HepG2 (cell line): ENCODE data around the gene SLC2A5. TPM values are rescaled to one million over a fixed set of nuclear protein-coding genes. Genes with fewer than 3 reads are reported as not detected.

Experiments
- ATF2 ChIP-seq: sonication (generic); formaldehyde crosslinking; IDR thresholded peaks from 2 replicates; pipeline ENCODE4 v1.4.0; 2020; ENCODE audit warnings: missing genetic modification reagents
- CENPBD1 ChIP-seq: sonication (generic); formaldehyde crosslinking; IDR thresholded peaks from 2 replicates; pipeline ENCODE4 v1.8.0; 2022; ENCODE audit warnings: missing genetic modification reagents, low read depth, mild to moderate bottlenecking, borderline replicate concordance
- CSRNP2 ChIP-seq: sonication (generic); formaldehyde crosslinking; conservative IDR thresholded peaks from 2 replicates; pipeline ENCODE4 v1.8.0; 2022; ENCODE audit warnings: low read depth, missing genetic modification reagents
- HES4 ChIP-seq: sonication (generic); formaldehyde crosslinking; IDR thresholded peaks from 2 replicates; pipeline ENCODE4 v1.9.0; 2021; ENCODE audit warnings: mild to moderate bottlenecking, missing genetic modification reagents, borderline replicate concordance
- HOMEZ ChIP-seq: IDR thresholded peaks from 2 replicates; pipeline ENCODE4 v1.6.1; 2016; ENCODE audit warnings: low read depth
- JUNB ChIP-seq: sonication (generic); formaldehyde crosslinking; IDR thresholded peaks from 2 replicates; pipeline ENCODE4 v1.8.0; 2022; ENCODE audit warnings: missing genetic modification reagents, mild to moderate bottlenecking, borderline replicate concordance
- LCORL ChIP-seq, 2 experiments: fragments of 450-650 bp in 1 of 2; sonication (generic) in 1 of 2; formaldehyde crosslinking in 1 of 2; IDR thresholded peaks; 2 replicates each; pipeline versions ENCODE4 v1.5.0 to v1.6.1; 2017 to 2020; ENCODE audit warnings: antibody characterized with exemption in 1 of 2, missing genetic modification reagents in 1 of 2
- MATR3 ChIP-seq: sonication (generic); formaldehyde crosslinking; IDR thresholded peaks from 2 replicates; pipeline ENCODE4 v1.4.0; 2020; ENCODE audit warnings: missing genetic modification reagents
- NBN ChIP-seq: fragments of 450-650 bp; conservative IDR thresholded peaks from 2 replicates; pipeline ENCODE4 v1.6.1; 2017
- NCOR1 ChIP-seq: fragments of 200-600 bp; sonication (generic); IDR thresholded peaks from 2 replicates; pipeline ENCODE4 v1.7.0; 2017; ENCODE audit warnings: antibody characterized with exemption, low read length, borderline replicate concordance
- NFIB ChIP-seq: sonication (generic); formaldehyde crosslinking; IDR thresholded peaks from 2 replicates; pipeline ENCODE4 v1.9.0; 2021; ENCODE audit warnings: missing genetic modification reagents, mild to moderate bottlenecking, borderline replicate concordance
- PAX8 ChIP-seq: sonication (generic); formaldehyde crosslinking; IDR thresholded peaks from 2 replicates; pipeline ENCODE4 v1.8.0; 2022; ENCODE audit warnings: mild to moderate bottlenecking, missing genetic modification reagents, borderline replicate concordance
- RFXANK ChIP-seq: IDR thresholded peaks from 2 replicates; pipeline ENCODE4 v1.6.1; 2016
- SALL2 ChIP-seq: sonication (generic); formaldehyde crosslinking; IDR thresholded peaks from 2 replicates; pipeline ENCODE4 v1.8.1; 2023; ENCODE audit warnings: mild to moderate bottlenecking, missing genetic modification reagents, inconsistent platforms
- SIX4 ChIP-seq: sonication (generic); formaldehyde crosslinking; IDR thresholded peaks from 2 replicates; pipeline ENCODE4 v1.4.0; 2020; ENCODE audit warnings: missing genetic modification reagents
- SOX6 ChIP-seq, 2 experiments: fragments of 450-650 bp in 1 of 2; sonication (generic) in 1 of 2; formaldehyde crosslinking in 1 of 2; IDR thresholded peaks; 2 replicates each; pipeline versions ENCODE4 v1.4.0 to v1.6.1; 2017 to 2020; ENCODE audit warnings: antibody characterized with exemption in 1 of 2, mild to moderate bottlenecking in 1 of 2, missing genetic modification reagents in 1 of 2
- SP4 ChIP-seq: sonication (generic); formaldehyde crosslinking; IDR thresholded peaks from 2 replicates; pipeline ENCODE4 v1.8.1; 2023; ENCODE audit warnings: mild to moderate bottlenecking, missing genetic modification reagents
- ZFP82 ChIP-seq: sonication (generic); formaldehyde crosslinking; IDR thresholded peaks from 2 replicates; pipeline ENCODE4 v1.5.1; 2020; ENCODE audit warnings: mild to moderate bottlenecking, missing genetic modification reagents, borderline replicate concordance
- ZNF136 ChIP-seq: sonication (generic); formaldehyde crosslinking; IDR thresholded peaks from 2 replicates; pipeline ENCODE4 v1.8.1; 2022; ENCODE audit warnings: low read depth, mild to moderate bottlenecking, moderate library complexity, missing genetic modification reagents
- ZNF225 ChIP-seq: sonication (generic); formaldehyde crosslinking; IDR thresholded peaks from 2 replicates; pipeline ENCODE4 v1.4.0; 2020; ENCODE audit warnings: mild to moderate bottlenecking, missing genetic modification reagents
- ZNF234 ChIP-seq: sonication (generic); formaldehyde crosslinking; conservative IDR thresholded peaks from 2 replicates; pipeline ENCODE4 v1.5.1; 2020; ENCODE audit warnings: mild to moderate bottlenecking, missing genetic modification reagents
- ZNF343 ChIP-seq: sonication (generic); formaldehyde crosslinking; IDR thresholded peaks from 2 replicates; pipeline ENCODE4 v1.4.0; 2020; ENCODE audit warnings: mild to moderate bottlenecking, missing genetic modification reagents
- ZNF501 ChIP-seq: sonication (generic); formaldehyde crosslinking; IDR thresholded peaks from 2 replicates; pipeline ENCODE4 v1.5.1; 2020; ENCODE audit warnings: mild to moderate bottlenecking, moderate library complexity, missing genetic modification reagents
- ZNF652 ChIP-seq: IDR thresholded peaks from 2 replicates; pipeline ENCODE4 v1.6.1; 2016; ENCODE audit warnings: low read depth, borderline replicate concordance
- ZNF792 ChIP-seq: IDR thresholded peaks from 2 replicates; pipeline ENCODE4 v1.6.1; 2016
- polyA plus RNA-seq, 8 experiments: library from polyadenylated mRNA; depleted of rRNA in 3 of 8; stranded (reverse) in 7 of 8; unstranded in 1 of 8; fragments of >200 nt; fragmentation: Illumina TruSeq in 4 of 8; extraction: Trizol in 4 of 8; gene quantifications; 2 replicates each; pipeline versions ENCODE4 v1.2.1 to v1.2.3, GENCODE V29; 2011 to 2016; ENCODE audit warnings: low read depth in 4 of 8, missing spikeins in 1 of 8, mixed read lengths in 1 of 8; ENCODE audit not compliant: insufficient read depth in 1 of 8
- total RNA-seq, 5 experiments: library from RNA; depleted of rRNA; stranded (reverse); fragments of >200 nt; fragmentation: Illumina TruSeq; extraction: Trizol; gene quantifications; 2 replicates each; pipeline ENCODE4 v1.2.3, GENCODE V29; 2016; ENCODE audit warnings: low read depth in 1 of 5

Gene SLC2A5
- total and polyA plus RNA-seq, 2 of the 13 experiments (the other 11 are each of a cell fraction or from before 2014, with no cell fraction given), result 0.04 to 0.54 TPM

- TF ChIP-seq NBN (no peak), CSRNP2 (CRISPR knock-in tag) (no peak), HOMEZ (CRISPR knock-in tag) (peak; percentile 56; the same call in 1 of the 2 replicates), ZNF234 (CRISPR knock-in tag) (no peak), ZNF652 (CRISPR knock-in tag) (peak; percentile 10; the same call in 1 of the 2 replicates), ZNF501 (CRISPR knock-in tag) (peak; percentile 75; the same call in 1 of the 2 replicates), CENPBD1 (CRISPR knock-in tag) (no peak), MATR3 (CRISPR knock-in tag) (no peak), LCORL (IDR thresholded peaks at IDR 0.05) (peak; percentile 79), LCORL (CRISPR knock-in tag; IDR thresholded peaks at IDR 0.05) (peak; percentile 98), SOX6 (IDR thresholded peaks at IDR 0.05) (no peak), SOX6 (CRISPR knock-in tag; IDR thresholded peaks at IDR 0.05) (peak; percentile 88), ATF2 (CRISPR knock-in tag) (peak; percentile 83), HES4 (CRISPR knock-in tag) (no peak), RFXANK (CRISPR knock-in tag) (no peak), SP4 (CRISPR knock-in tag) (no peak), NFIB (CRISPR knock-in tag) (no peak), NCOR1 (peak; percentile 86), ZNF343 (CRISPR knock-in tag) (0 out of 2 replicates have a peak, but pooled peaks have one; percentile 73), ZFP82 (CRISPR knock-in tag) (no peak), ZNF792 (peak; percentile 82; the same call in 1 of the 2 replicates), SIX4 (peak; percentile 54), ZNF136 (CRISPR knock-in tag) (no peak), JUNB (CRISPR knock-in tag) (0 out of 2 replicates have a peak, but pooled peaks have one; percentile 57), ZNF225 (CRISPR knock-in tag) (no peak), PAX8 (CRISPR knock-in tag) (no peak), SALL2 (CRISPR knock-in tag) (no peak; the same call in 1 of the 2 replicates)
Measured at GRCh38 chr1:9112961-9113880, 43.8 kb upstream of the SLC2A5 start (continued).
